ENCODE data around the gene KHDC1. TPM values are rescaled to one million over a fixed set of nuclear protein-coding genes. Genes with fewer than 3 reads are reported as not detected.
A peak's percentile ranks its signal among the peaks of the same experiment; 100 is the strongest.
"Not testable (repeated sequence)": the region's sequence is repeated elsewhere in the genome, so short reads cannot be mapped to it uniquely, and the experiment has no call there.

Gene KHDC1
- total RNA-seq: 1 to 10 TPM in 1 of 4 donors, under 1 TPM in 3; 0.27 to 2.2 (median 0.85) TPM
- under 1 TPM in 2 of 3 donors, not detected in 1; 0.05 to 0.33 TPM for polyA plus RNA-seq
- long read RNA-seq, donor 1: 0 reads
- long read RNA-seq, donor 2: 0 reads

DNA sequence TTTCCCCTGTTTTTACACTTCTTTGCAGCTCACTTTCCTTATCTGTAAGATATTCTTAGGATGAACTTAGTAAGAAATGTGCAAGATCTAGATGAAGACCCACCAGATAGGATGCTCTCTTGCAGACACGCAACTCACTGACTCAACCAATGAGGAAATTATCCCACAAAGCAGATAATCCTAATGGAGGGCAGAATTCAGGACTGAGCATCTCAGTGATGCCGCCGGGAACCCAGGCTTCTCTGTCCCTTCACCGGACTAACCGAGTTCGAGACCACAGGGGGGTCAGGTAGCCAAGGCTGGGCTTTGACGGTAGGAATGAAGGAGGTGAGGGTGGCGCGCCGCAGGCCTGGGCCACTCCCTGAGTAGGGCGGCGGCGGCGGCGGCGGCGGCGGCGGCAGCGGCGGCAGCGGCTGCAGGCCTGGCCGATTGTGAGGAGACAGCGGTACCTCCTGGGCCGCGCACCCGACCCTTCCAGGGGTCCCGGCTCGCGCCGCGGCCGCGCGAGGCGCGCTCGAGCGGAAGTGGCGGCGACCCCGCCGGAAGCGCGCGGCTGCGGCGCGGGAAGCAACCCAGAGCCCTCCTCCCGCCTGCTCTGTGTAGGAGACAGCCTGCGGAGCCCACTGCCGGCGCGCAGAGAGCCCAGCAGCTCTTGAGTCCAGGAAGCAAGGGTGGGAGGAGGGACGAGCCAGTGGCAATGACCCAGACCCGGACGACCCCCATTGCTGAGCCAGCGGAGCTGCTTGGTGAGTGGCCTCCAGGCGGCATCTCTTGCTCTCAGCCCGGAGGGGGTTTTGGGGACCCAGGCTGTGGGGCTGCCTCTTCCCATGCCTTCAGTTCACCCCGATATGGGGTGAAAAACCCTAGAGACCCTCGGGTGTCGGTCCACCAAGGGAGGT is at the start of gene KHDC1:
TSS of gene KHDC1 (minus strand) at position 526 of the 899 bp plus-strand sequence. CDS start 20,679 bp downstream, outside the sequence.
- 1 to 2% (median 1%) methylated on average over 29 to 63 of the region's 63 CpGs for WGBS, 3 donors
- Histone ChIP-seq H3K9me3 (no peaks in the 10 kb centered on the region), H3K36me3 (ENCODE audit: insufficient read depth in 1 of 2, low read depth in 1 of 2) (no peaks in the 10 kb centered on the region), H3K27ac (peak within 1 kb of the TSS; percentile 57), H3K4me1 (peaks cover 3% of the 10 kb centered on the region), H3K4me3 (peak within 1 kb of the TSS; percentile 82), H3K27me3 (ENCODE audit: insufficient read depth in 3 of 3, low read length in 2 of 3) (no peaks in the 10 kb centered on the region)
- DNase-seq: peak; percentile 40 to 65
- TF ChIP-seq, protein P1, sequence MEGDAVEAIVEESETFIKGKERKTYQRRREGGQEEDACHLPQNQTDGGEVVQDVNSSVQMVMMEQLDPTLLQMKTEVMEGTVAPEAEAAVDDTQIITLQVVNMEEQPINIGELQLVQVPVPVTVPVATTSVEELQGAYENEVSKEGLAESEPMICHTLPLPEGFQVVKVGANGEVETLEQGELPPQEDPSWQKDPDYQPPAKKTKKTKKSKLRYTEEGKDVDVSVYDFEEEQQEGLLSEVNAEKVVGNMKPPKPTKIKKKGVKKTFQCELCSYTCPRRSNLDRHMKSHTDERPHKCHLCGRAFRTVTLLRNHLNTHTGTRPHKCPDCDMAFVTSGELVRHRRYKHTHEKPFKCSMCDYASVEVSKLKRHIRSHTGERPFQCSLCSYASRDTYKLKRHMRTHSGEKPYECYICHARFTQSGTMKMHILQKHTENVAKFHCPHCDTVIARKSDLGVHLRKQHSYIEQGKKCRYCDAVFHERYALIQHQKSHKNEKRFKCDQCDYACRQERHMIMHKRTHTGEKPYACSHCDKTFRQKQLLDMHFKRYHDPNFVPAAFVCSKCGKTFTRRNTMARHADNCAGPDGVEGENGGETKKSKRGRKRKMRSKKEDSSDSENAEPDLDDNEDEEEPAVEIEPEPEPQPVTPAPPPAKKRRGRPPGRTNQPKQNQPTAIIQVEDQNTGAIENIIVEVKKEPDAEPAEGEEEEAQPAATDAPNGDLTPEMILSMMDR (IDR thresholded peaks at IDR 0.05): no peak
- ATAC-seq: peak; percentile 80 to 92 (median 84)
- intact Hi-C loops (cut with DNase I): no loop called here

DNA sequence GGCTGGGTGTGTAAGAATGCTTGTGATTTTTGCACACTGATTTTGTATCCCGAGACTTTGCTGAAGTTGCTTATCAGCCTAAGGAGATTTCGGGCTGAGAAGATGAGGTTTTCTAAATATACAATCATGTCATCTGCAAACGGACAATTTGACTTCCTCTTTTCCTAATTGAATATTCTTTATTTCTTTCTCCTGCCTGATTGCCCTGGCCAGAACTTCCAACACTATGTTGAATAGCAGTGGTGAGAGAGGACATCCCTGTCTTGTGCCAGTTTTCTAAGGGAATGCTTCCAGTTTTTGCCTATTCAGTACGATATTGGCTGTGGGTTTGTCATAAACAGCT is 47.5 kb upstream of the KHDC1 start:
- WGBS, 3 donors: 4 to 10% (median 7%) methylated on average over 4 of the region's 4 CpGs
- H3K27ac ChIP-seq; H3K36me3 ChIP-seq (ENCODE audit: insufficient read depth in 1 of 2, low read depth in 1 of 2); H3K9me3 ChIP-seq; H3K4me1 ChIP-seq; intact Hi-C loops (cut with DNase I); DNase-seq; ATAC-seq: not testable (repeated sequence)
- peak overlapping the region; percentile 64 for H3K4me3 ChIP-seq
- peaks cover 0 to 41% (median 7%) of the 10 kb centered on the region in 3 donors for H3K27me3 ChIP-seq (ENCODE audit: insufficient read depth in 3 of 3, low read length in 2 of 3)

GRCh38 chr6:73309785-73310502 is 46.9 kb upstream of the KHDC1 start:
- Histone ChIP-seq H3K27ac (no peak overlapping the region), H3K9me3 (no peaks in the 10 kb centered on the region), H3K27me3 (ENCODE audit: insufficient read depth in 3 of 3, low read length in 2 of 3) (peaks cover 0 to 39% (median 5%) of the 10 kb centered on the region in 3 donors), H3K4me1 (peaks cover 6% of the 10 kb centered on the region), H3K36me3 (ENCODE audit: insufficient read depth in 1 of 2, low read depth in 1 of 2) (no peaks in the 10 kb centered on the region), H3K4me3 (peak overlapping the region; percentile 64)
- TF ChIP-seq, protein P1 (IDR thresholded peaks at IDR 0.05): no peak
- 0 to 1% (median 1%) methylated on average over 59 of the region's 59 CpGs for WGBS, 3 donors
- peak; percentile 30 to 53 for DNase-seq
- intact Hi-C loops (cut with DNase I): no loop called here
- ATAC-seq: peak in 2 of 4 donors; percentile 42 to 52

GRCh38 chr6:73309535-73309784 is 46.5 kb upstream of the KHDC1 start:
- H3K27ac ChIP-seq: no peak overlapping the region
- WGBS, 3 donors: 5 to 8% (median 7%) methylated on average over 13 of the region's 13 CpGs
- intact Hi-C loops (cut with DNase I): no loop called here
- H3K9me3 ChIP-seq: no peaks in the 10 kb centered on the region
- peaks cover 0 to 39% (median 4%) of the 10 kb centered on the region in 3 donors for H3K27me3 ChIP-seq (ENCODE audit: insufficient read depth in 3 of 3, low read length in 2 of 3)
- ATAC-seq (no peak), DNase-seq (no peak)
- H3K4me1 ChIP-seq: peaks cover 6% of the 10 kb centered on the region
- H3K4me3 ChIP-seq: peak overlapping the region; percentile 64
- TF ChIP-seq, protein P1 (IDR thresholded peaks at IDR 0.05): no peak
- no peaks in the 10 kb centered on the region for H3K36me3 ChIP-seq (ENCODE audit: insufficient read depth in 1 of 2, low read depth in 1 of 2)
